ENCODE results near the gene PHGDH. TPM values are rescaled to one million over a fixed set of nuclear protein-coding genes. Genes with fewer than 3 reads are reported as not detected.

Gene PHGDH
- total RNA-seq, 1 donor from 2014 or later: 61.7 TPM

- no peak for DNase-seq (ENCODE audit: low spot score in 2 of 2)
- H3K9me3 ChIP-seq: no peaks in the 10 kb centered on the region
- TF ChIP-seq CTCF (IDR thresholded peaks at IDR 0.05): no peak
- no peaks in the 10 kb centered on the region for H3K27me3 ChIP-seq
- H3K4me3 ChIP-seq: no peak overlapping the region
- H3K4me1 ChIP-seq: no peaks in the 10 kb centered on the region
- H3K36me3 ChIP-seq: peaks cover 19 to 42% of the 10 kb centered on the region in 2 donors
- intact Hi-C loops (cut with DNase I): no loop called here
- H3K27ac ChIP-seq: no peak overlapping the region
Observed at GRCh38 chr1:119732465-119733168, 20.9 kb downstream of the PHGDH start.

GRCh38 chr1:119733754-119734153 lies 22.0 kb downstream of the PHGDH start:
- no peak for DNase-seq (ENCODE audit: low spot score in 2 of 2)
- no peaks in the 10 kb centered on the region for H3K27me3 ChIP-seq
- H3K27ac ChIP-seq: no peak overlapping the region
- H3K4me1 ChIP-seq: no peaks in the 10 kb centered on the region
- intact Hi-C loops (cut with DNase I): no loop called here
- peaks cover 19 to 47% of the 10 kb centered on the region in 2 donors for H3K36me3 ChIP-seq
- H3K4me3 ChIP-seq: no peak overlapping the region
- no peak for TF ChIP-seq CTCF (IDR thresholded peaks at IDR 0.05)
- H3K9me3 ChIP-seq: no peaks in the 10 kb centered on the region

GRCh38 chr1:119735217-119735616 lies 23.5 kb downstream of the PHGDH start:
- Histone ChIP-seq H3K27ac (no peak overlapping the region), H3K27me3 (no peaks in the 10 kb centered on the region), H3K4me1 (no peaks in the 10 kb centered on the region), H3K4me3 (no peak overlapping the region), H3K36me3 (peaks cover 19 to 44% of the 10 kb centered on the region in 2 donors), H3K9me3 (no peaks in the 10 kb centered on the region)
- no peak for DNase-seq (ENCODE audit: low spot score in 2 of 2)
- intact Hi-C loops (cut with DNase I): no loop called here
- TF ChIP-seq CTCF (IDR thresholded peaks at IDR 0.05): no peak

- H3K27me3 ChIP-seq: no peaks in the 10 kb centered on the region
- no peaks in the 10 kb centered on the region for H3K9me3 ChIP-seq
- no peak overlapping the region for H3K4me3 ChIP-seq
- H3K36me3 ChIP-seq: peaks cover 19 to 41% of the 10 kb centered on the region in 2 donors
- no peak for DNase-seq (ENCODE audit: low spot score in 2 of 2)
- no peaks in the 10 kb centered on the region for H3K4me1 ChIP-seq
- H3K27ac ChIP-seq: no peak overlapping the region
- TF ChIP-seq CTCF (IDR thresholded peaks at IDR 0.05): no peak
- intact Hi-C loops (cut with DNase I): no loop called here
Observed at GRCh38 chr1:119736649-119737039, 24.9 kb downstream of the PHGDH start.

GRCh38 chr1:119737040-119737682 lies 25.4 kb downstream of the PHGDH start:
- no peak for TF ChIP-seq CTCF (IDR thresholded peaks at IDR 0.05)
- no peaks in the 10 kb centered on the region for H3K9me3 ChIP-seq
- H3K4me3 ChIP-seq: no peak overlapping the region
- no peak for DNase-seq (ENCODE audit: low spot score in 2 of 2)
- intact Hi-C loops (cut with DNase I): no loop called here
- H3K27me3 ChIP-seq: no peaks in the 10 kb centered on the region
- peaks cover 19 to 40% of the 10 kb centered on the region in 2 donors for H3K36me3 ChIP-seq
- H3K27ac ChIP-seq: no peak overlapping the region
- H3K4me1 ChIP-seq: no peaks in the 10 kb centered on the region
